HCT116 (cell line): ENCODE measurements around the gene BRIP1. TPM values are rescaled to one million over a fixed set of nuclear protein-coding genes. Genes with fewer than 3 reads are reported as not detected.

Experiments
- ATAC-seq: fragments of 200-7000 bp; cut with Tn5 transposase; 2 replicates; pipeline ENCODE4 v1.9.1; 2020; ENCODE audit warnings: mild to moderate bottlenecking, moderate library complexity
- BruUV-seq: library from RNA; stranded (reverse); fragments of 400-500 nt; replicated peaks from 2 replicates; lab custom pipeline; 2021; lab: Mats Ljungman, UMichigan
- CTCF ChIA-PET: fragments of 300-600 bp; sonication (Branson Sonifier 250); formaldehyde crosslinking; loops from one replicate; lab custom pipeline; 2021; ENCODE audit warnings: antibody characterized with exemption; lab: Charles Lee
- POLR2A ChIA-PET: fragments of 300-600, 350-600 bp; sonication (Branson Sonifier 250); formaldehyde crosslinking; loops from one replicate; lab custom pipeline; 2021; ENCODE audit warnings: antibody characterized with exemption; lab: Charles Lee
- RAD21 ChIA-PET, 2 experiments: fragments of 300-600 bp; sonication (Branson Sonifier 250); formaldehyde crosslinking; loops; one replicate each; lab custom pipeline; 2023; ENCODE audit warnings: low total read pairs in 2 of 2; ENCODE audit not compliant: uncharacterized antibody in 2 of 2, unreplicated experiment in 2 of 2, low non-redundant PET in 1 of 2; lab: Charles Lee
- DNase-seq: peaks from one replicate; pipeline ENCODE4 v3.0.0-alpha.2; 2010; ENCODE audit warnings: low read depth, low spot score
- H2AFZ ChIP-seq: fragments of 200-600 bp; shearing (Covaris generic), sonication (generic); 2 replicates; pipeline ENCODE4 v1.6.1; 2017; ENCODE audit warnings: low read depth, mixed run types, mixed read lengths, antibody characterized with exemption, low read length; ENCODE audit not compliant: poor library complexity, severe bottlenecking
- H3K27ac ChIP-seq: 2 replicates; pipeline ENCODE4 v1.5.1; 2012; ENCODE audit warnings: low read depth, low read length
- H3K27me3 ChIP-seq: fragments of 200-600 bp; sonication (generic); 2 replicates; pipeline ENCODE4 v1.6.1; 2016; ENCODE audit warnings: mixed run types, low read length, mixed read lengths; ENCODE audit not compliant: insufficient read depth
- H3K36me3 ChIP-seq, 2 experiments: fragments of 200-500 bp in 1 of 2; fragments of 200-600 bp in 1 of 2; sonication (Bioruptor generic) in 1 of 2; sonication (generic) in 1 of 2; 2 replicates each; pipeline versions ENCODE4 v1.5.1 to v1.6.1; 2014 to 2016; ENCODE audit warnings: low read length in 2 of 2, inconsistent platforms in 1 of 2, mixed read lengths in 1 of 2, mixed run types in 1 of 2; ENCODE audit not compliant: insufficient read depth in 2 of 2, control insufficient read depth in 1 of 2
- H3K4me1 ChIP-seq, 2 experiments: fragments of 200-600 bp in 1 of 2; sonication (generic) in 1 of 2; 2 replicates each; pipeline versions ENCODE4 v1.5.1 to v1.6.1; 2012 to 2017; ENCODE audit warnings: low read length in 2 of 2, inconsistent platforms in 1 of 2, mild to moderate bottlenecking in 1 of 2, mixed read lengths in 1 of 2, mixed run types in 1 of 2, moderate library complexity in 1 of 2; ENCODE audit not compliant: insufficient read depth in 2 of 2, control insufficient read depth in 1 of 2
- H3K4me2 ChIP-seq: fragments of 200-600 bp; sonication (generic); 2 replicates; pipeline ENCODE4 v1.6.1; 2017; ENCODE audit warnings: mixed run types, low read length, mixed read lengths
- H3K4me3 ChIP-seq, 2 experiments: fragments of 200-600 bp in 1 of 2; sonication (generic) in 1 of 2; replicated peaks in 1 of 2; 2 replicates each; pipeline ENCODE4 v1.5.1; 2011 to 2016; ENCODE audit warnings: low read length in 2 of 2, control low read depth in 1 of 2, low read depth in 1 of 2, mild to moderate bottlenecking in 1 of 2, mixed read lengths in 1 of 2, mixed run types in 1 of 2
- H3K79me2 ChIP-seq: fragments of 200-600 bp; sonication (generic); 2 replicates; pipeline ENCODE4 v1.6.1; 2017; ENCODE audit warnings: mild to moderate bottlenecking, mixed run types, low read length, moderate library complexity, mixed read lengths; ENCODE audit not compliant: insufficient read depth
- H3K9ac ChIP-seq: fragments of 200-600 bp; sonication (generic); 2 replicates; pipeline ENCODE4 v1.6.1; 2016; ENCODE audit warnings: low read length, mixed read lengths
- H3K9me2 ChIP-seq: fragments of 200-600 bp; sonication (generic), shearing (Covaris generic); 2 replicates; pipeline ENCODE4 v1.6.1; 2017; ENCODE audit warnings: mixed run types, mild to moderate bottlenecking, moderate library complexity; ENCODE audit not compliant: insufficient read depth
- H3K9me3 ChIP-seq, 2 experiments: fragments of 200-500 bp in 1 of 2; fragments of 200-600 bp in 1 of 2; sonication (Bioruptor generic) in 1 of 2; sonication (generic) in 1 of 2; 2 replicates each; pipeline ENCODE4 v1.6.1; 2014 to 2017; ENCODE audit warnings: low read length in 2 of 2, mixed read lengths in 2 of 2, inconsistent platforms in 1 of 2, low read depth in 1 of 2, mild to moderate bottlenecking in 1 of 2, mixed run types in 1 of 2, moderate library complexity in 1 of 2; ENCODE audit not compliant: control insufficient read depth in 1 of 2, insufficient read depth in 1 of 2
- H4K20me1 ChIP-seq: fragments of 200-600 bp; sonication (generic), shearing (Covaris generic); 2 replicates; pipeline ENCODE4 v1.6.1; 2017; ENCODE audit warnings: mixed run types, mild to moderate bottlenecking, moderate library complexity; ENCODE audit not compliant: insufficient read depth
- CBX3 ChIP-seq: IDR thresholded peaks from 2 replicates; pipeline ENCODE4 v1.6.1; 2012; ENCODE audit warnings: low read depth
- CTCF ChIP-seq, 3 experiments: fragments of 200-600 bp in 1 of 3; sonication (generic) in 1 of 3; IDR thresholded peaks in 2 of 3; conservative IDR thresholded peaks in 1 of 3; 2 replicates each; pipeline ENCODE4 v1.5.1; 2012 to 2017; ENCODE audit warnings: low read depth in 2 of 3, low read length in 2 of 3, antibody characterized with exemption in 1 of 3, borderline replicate concordance in 1 of 3, control low read depth in 1 of 3, mild to moderate bottlenecking in 1 of 3, mixed read lengths in 1 of 3, mixed run types in 1 of 3, moderate library complexity in 1 of 3; ENCODE audit not compliant: insufficient read depth in 1 of 3
- EZH2 ChIP-seq: fragments of 200-600 bp; sonication (generic); IDR thresholded peaks from 2 replicates; pipeline ENCODE4 v1.6.1; 2017; ENCODE audit warnings: antibody characterized with exemption, mixed run types
- EZH2phosphoT487 ChIP-seq: fragments of 200-600 bp; IDR thresholded peaks from 2 replicates; pipeline ENCODE4 v1.6.1; 2018; ENCODE audit warnings: antibody characterized with exemption, borderline replicate concordance
- JUND ChIP-seq: IDR thresholded peaks from 2 replicates; pipeline ENCODE4 v1.6.1; 2012
- POLR2A ChIP-seq: IDR thresholded peaks from 2 replicates; pipeline ENCODE4 v1.7.0; 2011; ENCODE audit warnings: borderline replicate concordance; ENCODE audit not compliant: insufficient read depth, insufficient read length; ENCODE audit errors: extremely low read depth
- REST ChIP-seq: IDR thresholded peaks from 2 replicates; pipeline ENCODE4 v1.6.1; 2012; ENCODE audit warnings: low read depth
- SIN3A ChIP-seq: IDR thresholded peaks from 2 replicates; pipeline ENCODE4 v1.6.1; 2012; ENCODE audit warnings: low read depth
- SP1 ChIP-seq: IDR thresholded peaks from 2 replicates; pipeline ENCODE4 v1.6.1; 2012; ENCODE audit warnings: low read depth
- TCF7L2 ChIP-seq: IDR thresholded peaks from 2 replicates; pipeline ENCODE4 v1.7.0; 2011; ENCODE audit warnings: borderline replicate concordance, inconsistent platforms; ENCODE audit not compliant: insufficient read depth, insufficient read length; ENCODE audit errors: extremely low read depth
- YY1 ChIP-seq: IDR thresholded peaks from 2 replicates; pipeline ENCODE4 v1.6.1; 2011; ENCODE audit warnings: low read length, low read depth, moderate library complexity, mild to moderate bottlenecking; ENCODE audit not compliant: insufficient replicate concordance; ENCODE audit errors: extremely low read depth
- ZFX ChIP-seq: fragments of 450-650 bp; IDR thresholded peaks from 2 replicates; pipeline ENCODE4 v1.6.1; 2017
- ZNF274 ChIP-seq: fragments of 200-500 bp; sonication (Bioruptor generic); IDR thresholded peaks from 2 replicates; pipeline ENCODE4 v1.6.1; 2014; ENCODE audit warnings: mild to moderate bottlenecking, low read depth, low read length, inconsistent platforms
- intact Hi-C: fragments of 100-400 bp; cut with micrococcal nuclease; formaldehyde crosslinking; loops from 2 replicates; pipeline ENCODE4 v1.10.0; 2022
- total RNA-seq: library from RNA; stranded (reverse); gene quantifications from one replicate; pipeline ENCODE4 v1.2.1, GENCODE V29; 2021; ENCODE audit not compliant: unreplicated experiment
- TF ChIP-seq, protein P1 (sequence below): IDR thresholded peaks from 2 replicates; pipeline ENCODE4 v1.6.1; 2012
- TF ChIP-seq, protein P2 (sequence below): IDR thresholded peaks from 2 replicates; pipeline ENCODE4 v1.6.1; 2012

The BRIP1 gene
- total RNA-seq, 1 experiment from 2014 or later: 22.2 TPM

DNA sequence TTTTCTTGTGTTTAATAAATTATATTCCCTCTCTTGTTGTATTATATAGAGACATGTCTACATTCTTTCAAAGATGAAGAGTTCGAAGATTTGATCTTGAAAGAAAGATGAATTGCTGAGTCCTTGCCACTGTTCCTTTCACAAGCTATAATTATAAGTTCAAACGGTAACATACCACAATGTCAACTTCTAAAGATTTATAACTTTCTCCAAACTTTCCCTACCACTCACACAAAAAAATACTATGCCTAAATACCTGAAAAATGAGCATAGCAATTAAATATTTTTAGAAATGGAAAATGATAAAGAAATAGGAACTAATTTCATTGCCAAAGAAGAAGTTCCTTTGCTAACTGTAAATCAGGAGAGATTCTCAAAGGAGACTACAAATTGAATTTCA lies 50.6 kb downstream of the BRIP1 start:
- H3K4me1 ChIP-seq: no peaks in the 10 kb centered on the region
- no peaks in the 10 kb centered on the region; the same call in 1 of the 2 replicates for H3K79me2 ChIP-seq
- no peaks in the 10 kb centered on the region for H3K9me2 ChIP-seq
- H3K9ac ChIP-seq: no peak overlapping the region
- ChIA-PET POLR2A (no interaction called here), CTCF (interaction anchor here (0.9 kb wide), 1 partner anchor 229 kb away, joined by 3 read pairs; no protein-coding TSS in a partner anchor), RAD21 (no interaction called here)
- no peaks in the 10 kb centered on the region for H3K27me3 ChIP-seq
- no peak overlapping the region for H3K4me3 ChIP-seq
- DNase-seq: no peak
- no peaks in the 10 kb centered on the region for H4K20me1 ChIP-seq
- BruUV-seq: no TSS peak
- H2AFZ ChIP-seq: no peak overlapping the region
- intact Hi-C loops: no loop called here
- H3K9me3 ChIP-seq: no peaks in the 10 kb centered on the region
- H3K27ac ChIP-seq: no peak overlapping the region
- peaks cover 0 to 9% of the 10 kb centered on the region in 2 experiments; a peak in 2 of 4 replicates for H3K36me3 ChIP-seq
- H3K4me2 ChIP-seq: no peak overlapping the region
- TF ChIP-seq EZH2 (no peak), EZH2phosphoT487 (no peak)
- ATAC-seq: no peak

GRCh38 chr17:61809816-61810392 lies 53.4 kb downstream of the BRIP1 start:
- peaks cover 0 to 9% of the 10 kb centered on the region in 2 experiments; a peak in 2 of 4 replicates for H3K36me3 ChIP-seq
- no peak overlapping the region for H3K4me2 ChIP-seq
- H2AFZ ChIP-seq: no peak overlapping the region
- no TSS peak for BruUV-seq
- H4K20me1 ChIP-seq: no peaks in the 10 kb centered on the region
- no peaks in the 10 kb centered on the region for H3K27me3 ChIP-seq
- ChIA-PET POLR2A (no interaction called here), CTCF (no interaction called here), RAD21 (no interaction called here)
- H3K4me1 ChIP-seq: peaks cover 11 to 24% of the 10 kb centered on the region in 2 experiments
- DNase-seq (no peak), ATAC-seq (no peak)
- H3K79me2 ChIP-seq: no peaks in the 10 kb centered on the region
- no peak overlapping the region for H3K4me3 ChIP-seq
- intact Hi-C loops: no loop called here
- H3K9me2 ChIP-seq: no peaks in the 10 kb centered on the region
- no peaks in the 10 kb centered on the region for H3K9me3 ChIP-seq
- H3K9ac ChIP-seq: no peak overlapping the region
- no peak overlapping the region for H3K27ac ChIP-seq
- TF ChIP-seq JUND (no peak), POLR2A (no peak), SIN3A (no peak), YY1 (no peak), TCF7L2 (no peak), ZFX (no peak), EZH2 (no peak), REST (no peak), CTCF (IDR thresholded peaks at IDR 0.05 in 2 of 3, conservative IDR thresholded peaks at IDR 0.05 in 1 of 3; ENCODE audit: borderline replicate concordance in 1 of 3, insufficient read depth in 1 of 3, low read depth in 2 of 3, low read length in 2 of 3) (no peak), SP1 (no peak), CBX3 (no peak), ZNF274 (no peak)
- TF ChIP-seq, protein P1, sequence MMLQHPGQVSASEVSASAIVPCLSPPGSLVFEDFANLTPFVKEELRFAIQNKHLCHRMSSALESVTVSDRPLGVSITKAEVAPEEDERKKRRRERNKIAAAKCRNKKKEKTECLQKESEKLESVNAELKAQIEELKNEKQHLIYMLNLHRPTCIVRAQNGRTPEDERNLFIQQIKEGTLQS: no peak
- TF ChIP-seq, protein P2, sequence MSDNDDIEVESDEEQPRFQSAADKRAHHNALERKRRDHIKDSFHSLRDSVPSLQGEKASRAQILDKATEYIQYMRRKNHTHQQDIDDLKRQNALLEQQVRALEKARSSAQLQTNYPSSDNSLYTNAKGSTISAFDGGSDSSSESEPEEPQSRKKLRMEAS: no peak
